Ovary (tissue), 3 donors: ENCODE data around the gene FARS2.

Experiments
- CTCF ChIP-seq, 3 donors: fragments of 450-650 bp in 2 of 3; fragments of 200-600 bp in 1 of 3; IDR thresholded peaks; one replicate each; pipeline versions ENCODE4 v1.5.1 to v1.8.0; 2016 to 2022; ENCODE audit warnings: antibody characterized with exemption in 3 of 3, mild to moderate bottlenecking in 1 of 3
- EP300 ChIP-seq: sonication (generic); formaldehyde crosslinking; IDR thresholded peaks from one replicate; pipeline ENCODE4 v1.6.1; 2017; ENCODE audit warnings: antibody characterized with exemption
- POLR2A ChIP-seq: fragments of 450-650 bp; IDR thresholded peaks from one replicate; pipeline ENCODE4 v1.6.1; 2017; ENCODE audit warnings: antibody characterized with exemption, mild to moderate bottlenecking, moderate library complexity
- donor health status: DM: no; HTN: no; CAD: no.

GRCh38 chr6:5767471-5767870 lies 506.2 kb downstream of the FARS2 start:
- TF ChIP-seq CTCF (IDR thresholded peaks at IDR 0.05) (no peak), EP300 (no peak), POLR2A (no peak)
